Muscle of leg (tissue), 11 donors: Measurements from ENCODE around the gene AP1B1. TPM values are rescaled to one million over a fixed set of nuclear protein-coding genes. Genes with fewer than 3 reads are reported as not detected.

ENCODE experiments used
- DNase-seq: peaks from one replicate; pipeline ENCODE4 v3.0.0; 2013
- H3K27ac ChIP-seq: one replicate; pipeline ENCODE4 v1.5.1; 2013; ENCODE audit warnings: mild to moderate bottlenecking, low read length, control low read depth
- H3K27me3 ChIP-seq: one replicate; pipeline ENCODE4 v1.6.1; 2013; ENCODE audit warnings: low read length; ENCODE audit not compliant: control insufficient read depth, insufficient read depth
- H3K36me3 ChIP-seq: one replicate; pipeline ENCODE4 v1.6.1; 2013; ENCODE audit warnings: low read length; ENCODE audit not compliant: control insufficient read depth, insufficient read depth
- H3K4me1 ChIP-seq: one replicate; pipeline ENCODE4 v1.6.1; 2013; ENCODE audit warnings: low read length; ENCODE audit not compliant: control insufficient read depth, insufficient read depth
- H3K4me3 ChIP-seq: one replicate; pipeline ENCODE4 v1.5.1; 2013; ENCODE audit warnings: low read length, control low read depth
- H3K9me3 ChIP-seq: replicated peaks from 2 replicates; pipeline ENCODE4 v1.6.1; 2013; ENCODE audit warnings: low read depth, low read length; ENCODE audit not compliant: control insufficient read depth
- WGBS: methylation state at CpG from one replicate; pipeline ENCODE4 v1.1.5; 2013; ENCODE audit warnings: missing lambda C conversion rate; ENCODE audit not compliant: insufficient coverage; 5-methylcytosine and 5-hydroxymethylcytosine counted together
- polyA plus RNA-seq, 8 donors: library from polyadenylated mRNA; unstranded; fragments of 120-200 nt; gene quantifications; one replicate each; pipeline versions ENCODE4 v1.2.1 to v1.2.3, GENCODE V29; 2013; ENCODE audit warnings: inconsistent platforms in 1 of 8, low replicate concordance in 1 of 8; ENCODE audit not compliant: insufficient read length in 8 of 8, insufficient read depth in 1 of 8
- total RNA-seq: library from RNA; stranded (reverse); fragments of 120-200 nt; gene quantifications from one replicate; pipeline ENCODE4 v1.2.4, GENCODE V29; 2013

Gene AP1B1
- total and polyA plus RNA-seq, 9 donors: 19.9 to 33.6 (median 28.0) TPM

DNA sequence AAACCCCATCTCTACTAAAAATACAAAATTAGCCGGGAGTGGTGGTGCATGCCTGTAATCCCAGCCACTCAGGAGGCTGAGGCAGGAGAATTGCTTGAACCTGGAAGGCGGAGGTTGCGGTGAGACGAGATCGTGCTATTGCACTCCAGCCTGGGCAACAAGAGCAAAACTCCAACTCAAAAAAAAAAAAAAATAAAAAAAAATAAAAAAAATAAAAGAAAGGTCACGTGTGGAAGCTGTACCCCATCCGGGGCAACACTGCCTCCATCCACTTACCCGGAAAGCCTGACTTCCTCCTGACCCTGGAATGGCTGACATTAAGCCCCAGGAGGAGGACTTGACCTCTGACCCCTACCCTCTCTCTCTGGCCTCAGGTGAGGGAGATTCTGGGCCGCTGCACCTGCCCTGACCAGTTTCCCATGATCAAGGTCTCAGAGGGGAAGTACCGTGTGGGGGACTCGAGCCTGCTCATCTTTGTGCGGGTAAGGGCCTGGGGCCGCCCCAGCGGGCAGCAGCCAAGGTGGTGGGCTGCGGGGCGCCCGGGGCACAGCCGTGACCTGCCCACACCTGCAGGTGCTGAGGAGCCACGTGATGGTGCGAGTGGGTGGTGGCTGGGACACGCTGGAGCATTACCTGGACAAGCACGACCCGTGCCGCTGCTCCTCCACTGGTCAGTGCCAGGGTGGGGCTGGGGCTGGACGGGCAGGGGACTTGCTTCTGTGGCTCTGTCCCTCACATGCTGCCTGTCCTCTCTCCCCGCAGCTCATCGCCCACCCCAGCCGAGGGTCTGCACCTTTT is 78.1 kb downstream of the AP1B1 start:
- WGBS: 54% methylated on average over 23 of the region's 28 CpGs
- peaks cover 25% of the 10 kb centered on the region for H3K27me3 ChIP-seq
- peak; percentile 52 for DNase-seq
- H3K4me3 ChIP-seq: no peak overlapping the region
- H3K27ac ChIP-seq: peak overlapping the region; percentile 95
- no peaks in the 10 kb centered on the region for H3K9me3 ChIP-seq
- H3K4me1 ChIP-seq: peaks cover 86% of the 10 kb centered on the region
- H3K36me3 ChIP-seq: peaks cover 18% of the 10 kb centered on the region

DNA sequence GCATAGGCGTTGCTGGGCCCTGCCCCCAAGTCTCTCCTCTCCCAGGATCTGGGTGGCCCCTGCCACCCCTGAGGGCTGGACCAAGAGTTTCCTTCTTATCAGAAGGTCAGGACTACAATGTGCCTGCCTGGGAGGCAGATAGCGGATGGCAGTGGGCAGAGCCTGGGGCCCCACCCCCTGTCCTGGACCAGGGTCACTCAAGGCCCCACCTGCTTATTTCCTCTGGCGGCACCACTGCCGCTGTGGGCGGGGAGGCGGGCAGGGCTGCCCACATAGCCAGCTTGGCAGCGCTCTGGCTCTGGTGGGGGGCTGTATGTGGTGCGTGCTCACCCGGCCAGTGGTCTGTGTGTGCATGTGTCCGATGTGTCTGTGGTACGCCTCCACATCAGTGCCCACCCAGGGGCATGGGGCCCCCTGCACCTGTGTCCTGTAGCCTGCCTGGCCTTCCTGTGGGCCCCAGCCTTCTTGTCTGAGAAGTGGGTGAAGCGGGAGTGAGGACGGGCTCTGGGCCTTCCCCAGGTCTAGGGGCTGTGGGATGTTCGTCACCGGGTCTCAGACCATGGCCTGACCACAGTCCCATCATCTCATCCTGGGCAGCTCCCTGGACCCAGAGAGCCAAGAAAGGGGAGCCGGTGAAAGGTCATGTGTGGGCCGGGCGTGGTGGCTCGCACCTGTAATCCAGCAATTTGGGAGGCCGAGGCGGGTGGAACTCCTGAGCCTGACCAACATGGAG is 78.9 kb downstream of the AP1B1 start:
- H3K4me3 ChIP-seq: no peak overlapping the region
- peaks cover 19% of the 10 kb centered on the region for H3K27me3 ChIP-seq
- DNase-seq: peak; percentile 48
- H3K9me3 ChIP-seq: no peaks in the 10 kb centered on the region
- H3K36me3 ChIP-seq: peaks cover 18% of the 10 kb centered on the region
- peaks cover 81% of the 10 kb centered on the region for H3K4me1 ChIP-seq
- H3K27ac ChIP-seq: peak overlapping the region; percentile 95
- WGBS: 77% methylated on average over 14 of the region's 21 CpGs

DNA sequence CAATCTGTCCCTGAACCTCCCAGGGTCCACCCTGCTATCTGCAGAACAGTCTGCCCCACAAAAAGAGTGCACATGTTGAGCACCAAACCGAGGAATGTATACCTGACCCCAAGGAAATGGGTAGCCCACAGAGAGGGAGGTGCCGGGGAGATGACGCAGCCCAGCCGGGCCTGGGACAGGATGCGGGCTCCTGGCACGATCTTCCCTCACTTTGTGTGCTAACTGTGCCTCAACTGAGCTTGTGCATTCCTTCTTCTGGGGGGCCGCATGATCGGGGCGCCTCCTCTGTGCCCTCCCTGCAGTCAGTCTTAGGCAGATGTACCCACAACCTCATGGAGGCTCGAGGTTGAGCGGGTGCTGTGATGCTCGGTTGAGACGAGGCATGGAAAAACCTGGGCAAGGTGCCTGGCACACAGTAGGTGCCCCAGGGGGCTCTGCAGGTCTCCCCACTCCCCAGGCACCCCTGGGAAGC is 79.5 kb downstream of the AP1B1 start:
- 59% methylated on average over 13 of the region's 13 CpGs for WGBS
- H3K4me3 ChIP-seq: no peak overlapping the region

DNA sequence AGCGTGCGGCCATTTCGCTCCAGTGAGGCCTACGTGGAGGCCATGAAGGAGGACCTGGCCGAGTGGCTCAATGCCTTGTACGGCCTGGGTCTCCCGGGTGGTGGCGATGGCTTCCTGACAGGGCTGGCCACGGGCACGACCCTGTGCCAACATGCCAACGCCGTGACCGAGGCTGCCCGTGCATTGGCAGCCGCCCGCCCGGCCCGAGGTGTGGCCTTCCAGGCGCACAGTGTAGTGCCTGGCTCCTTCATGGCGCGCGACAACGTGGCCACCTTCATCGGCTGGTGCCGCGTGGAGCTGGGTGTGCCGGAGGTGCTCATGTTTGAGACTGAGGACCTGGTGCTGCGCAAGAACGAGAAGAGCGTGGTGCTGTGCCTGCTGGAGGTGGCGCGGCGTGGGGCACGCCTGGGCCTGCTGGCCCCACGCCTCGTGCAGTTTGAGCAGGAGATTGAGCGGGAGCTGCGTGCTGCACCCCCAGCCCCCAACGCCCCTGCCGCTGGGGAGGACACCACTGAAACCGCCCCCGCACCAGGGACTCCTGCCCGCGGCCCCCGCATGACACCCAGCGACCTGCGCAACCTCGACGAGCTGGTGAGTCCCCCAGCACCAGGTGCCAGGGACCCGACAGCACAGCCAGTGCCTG is 80.1 kb downstream of the AP1B1 start:
- no peaks in the 10 kb centered on the region for H3K9me3 ChIP-seq
- peak; percentile 24 for DNase-seq
- peaks cover 18% of the 10 kb centered on the region for H3K36me3 ChIP-seq
- WGBS: 83% methylated on average over 48 of the region's 50 CpGs
- H3K4me1 ChIP-seq: peaks cover 71% of the 10 kb centered on the region
- peak overlapping the region; percentile 1 for H3K27ac ChIP-seq
- no peak overlapping the region for H3K4me3 ChIP-seq
- peaks cover 7% of the 10 kb centered on the region for H3K27me3 ChIP-seq

More for the DNA sequence above, 79.5 kb downstream of the AP1B1 start:
- Histone ChIP-seq H3K27ac (peak overlapping the region; percentile 95), H3K4me1 (peaks cover 74% of the 10 kb centered on the region), H3K9me3 (no peaks in the 10 kb centered on the region), H3K27me3 (peaks cover 12% of the 10 kb centered on the region), H3K36me3 (peaks cover 18% of the 10 kb centered on the region)
- peak; percentile 30 for DNase-seq

GRCh38 chr22:29307596-29308147 is 80.7 kb downstream of the AP1B1 start:
- Histone ChIP-seq H3K4me3 (peak overlapping the region; percentile 86), H3K27me3 (peaks cover under 1% of the 10 kb centered on the region), H3K9me3 (no peaks in the 10 kb centered on the region), H3K27ac (peak overlapping the region; percentile 59), H3K4me1 (peaks cover 71% of the 10 kb centered on the region), H3K36me3 (peaks cover 14% of the 10 kb centered on the region)
- DNase-seq: peak; percentile 22
- 64% methylated on average over 17 of the region's 20 CpGs for WGBS

GRCh38 chr22:29306835-29307595 is 81.4 kb downstream of the AP1B1 start:
- WGBS: under 1% methylated on average over 83 of the region's 83 CpGs

DNA sequence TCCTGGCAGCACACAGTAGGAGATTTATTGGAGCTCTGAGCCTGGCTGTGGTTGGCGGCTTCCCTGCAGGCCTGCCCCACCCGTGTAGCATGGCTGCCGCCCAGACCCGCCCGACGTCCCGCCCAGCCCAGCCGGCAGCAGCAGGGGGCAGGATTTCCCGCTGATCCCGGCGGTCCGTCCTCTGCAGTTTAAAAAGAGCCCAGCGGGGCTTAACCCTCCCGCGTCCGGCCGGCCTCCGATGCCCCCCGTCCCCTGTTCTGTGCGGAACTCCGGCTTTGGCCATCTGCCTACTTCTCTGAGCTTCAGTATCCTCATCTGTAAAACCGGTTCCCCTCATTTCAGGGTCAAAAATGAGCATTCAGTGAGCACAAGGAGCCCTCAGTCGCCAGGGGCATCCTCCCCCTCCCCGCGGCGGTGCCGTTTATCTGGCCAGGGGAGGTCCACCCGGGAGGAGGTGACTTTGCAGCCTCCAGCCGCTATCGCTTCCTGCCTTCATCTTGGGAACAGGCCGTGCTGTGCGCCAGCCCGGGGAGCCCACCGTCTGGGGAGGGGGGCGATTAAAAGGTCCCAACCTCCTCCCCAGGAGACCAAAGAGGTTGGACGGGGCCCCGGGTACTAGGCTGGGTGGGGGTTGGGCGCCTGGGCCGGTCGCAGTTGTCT is 82.1 kb downstream of the AP1B1 start, which contains the start of gene GAS2L1:
Gene GAS2L1, plus strand, starts transcription at position 476 of the 660 bp plus-strand sequence. CDS start 1,456 bp downstream, outside the sequence.
- H3K4me3 ChIP-seq: peak within 1 kb of the TSS; percentile 86
- peaks cover 66% of the 10 kb centered on the region for H3K4me1 ChIP-seq

More at GRCh38 chr22:29306835-29307595, 81.4 kb downstream of the AP1B1 start:
- peak overlapping the region; percentile 86 for H3K4me3 ChIP-seq
- no peaks in the 10 kb centered on the region for H3K27me3 ChIP-seq
- H3K9me3 ChIP-seq: no peaks in the 10 kb centered on the region
- peak; percentile 93 for DNase-seq
- peaks cover 69% of the 10 kb centered on the region for H3K4me1 ChIP-seq
- peaks cover 7% of the 10 kb centered on the region for H3K36me3 ChIP-seq
- H3K27ac ChIP-seq: peak overlapping the region; percentile 86

DNA sequence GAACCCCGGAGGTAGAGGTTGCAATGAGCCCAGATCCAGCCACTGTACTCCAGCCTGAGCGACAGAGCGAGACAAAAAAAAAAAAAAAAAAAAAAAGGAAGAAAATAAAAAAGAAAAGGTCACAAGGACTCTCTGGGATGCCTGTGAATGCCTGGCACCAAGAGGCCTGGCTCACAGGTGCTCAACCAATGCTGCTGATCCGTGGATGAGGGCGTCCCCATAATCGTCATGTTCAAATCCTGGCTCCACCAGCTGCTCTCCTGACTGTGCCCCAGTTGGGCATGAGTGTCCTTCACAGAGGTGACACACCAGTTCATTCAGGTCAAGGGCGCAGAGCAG is 82.6 kb downstream of the AP1B1 start:
- no peak for DNase-seq
- peak overlapping the region; percentile 86 for H3K4me3 ChIP-seq
- WGBS: 29% methylated on average over 6 of the region's 7 CpGs
- H3K4me1 ChIP-seq: peaks cover 61% of the 10 kb centered on the region
- peaks cover 16% of the 10 kb centered on the region for H3K36me3 ChIP-seq
- no peaks in the 10 kb centered on the region for H3K9me3 ChIP-seq
- no peaks in the 10 kb centered on the region for H3K27me3 ChIP-seq
- no peak overlapping the region for H3K27ac ChIP-seq

More for the DNA sequence above, 82.1 kb downstream of the AP1B1 start, which contains the start of gene GAS2L1:
- WGBS: under 1% methylated on average over 32 of the region's 40 CpGs
- Histone ChIP-seq H3K36me3 (peaks cover 12% of the 10 kb centered on the region), H3K27me3 (no peaks in the 10 kb centered on the region), H3K9me3 (no peaks in the 10 kb centered on the region), H3K27ac (peak within 1 kb of the TSS; percentile 86)
- peak; percentile 92 for DNase-seq
